ENCODE measurements around the gene LRRC25. TPM values are rescaled to one million over a fixed set of nuclear protein-coding genes. Genes with fewer than 3 reads are reported as not detected.

The LRRC25 gene
- under 1 TPM in 1 of 2 experiments, not detected in 1; 0.12 TPM for total RNA-seq

GRCh38 chr19:18397242-18398202 lies at the start of gene LRRC25:
Gene LRRC25 (minus strand): TSS chr19:18397622. CDS start chr19:18396963, 659 bp downstream.
- peaks cover 22% of the 10 kb centered on the region for H3K27me3 Mint-ChIP-seq
- DNase-seq = peak; percentile 47
- peak; percentile 47 for ATAC-seq
- H3K4me1 Mint-ChIP-seq = peaks cover 25% of the 10 kb centered on the region
- H3K4me3 Mint-ChIP-seq = no peak within 1 kb of the TSS
- CTCF ChIA-PET = interaction anchor here (0.9 to 7.6 kb wide), 4 partner anchors 9 to 54 kb away, joined by 3 to 77 read pairs (median 4); partner anchors contain the start of gene GDF15
- no peak within 1 kb of the TSS for H3K27ac Mint-ChIP-seq
- no peaks in the 10 kb centered on the region for H3K36me3 Mint-ChIP-seq
- no peaks in the 10 kb centered on the region for H3K9me3 Mint-ChIP-seq (ENCODE audit: low read depth)

GRCh38 chr19:18446811-18447359 lies 49.5 kb upstream of the LRRC25 start:
- CTCF ChIA-PET = interaction anchor here (1.3 kb wide), 1 partner anchor 15 kb away, joined by 4 read pairs; no protein-coding TSS in a partner anchor
- H3K4me3 Mint-ChIP-seq = no peak overlapping the region
- H3K27me3 Mint-ChIP-seq = no peaks in the 10 kb centered on the region
- peaks cover 3% of the 10 kb centered on the region for H3K9me3 Mint-ChIP-seq (ENCODE audit: low read depth)
- ATAC-seq (no peak), DNase-seq (no peak)
- peaks cover 9% of the 10 kb centered on the region for H3K4me1 Mint-ChIP-seq
- H3K27ac Mint-ChIP-seq = no peak overlapping the region
- peaks cover 16% of the 10 kb centered on the region for H3K36me3 Mint-ChIP-seq

- CTCF ChIA-PET = interaction anchor here (1.3 kb wide), 1 partner anchor 15 kb away, joined by 4 read pairs; no protein-coding TSS in a partner anchor
- Mint-ChIP-seq H3K27ac (no peak overlapping the region), H3K36me3 (peaks cover 16% of the 10 kb centered on the region)
Measured at GRCh38 chr19:18446145-18446810, 48.9 kb upstream of the LRRC25 start.

GRCh38 chr19:18445262-18445948 lies 48.0 kb upstream of the LRRC25 start:
- ATAC-seq (no peak), DNase-seq (no peak)
- no peak overlapping the region for H3K4me3 Mint-ChIP-seq
- CTCF ChIA-PET = no interaction called here
- H3K27ac Mint-ChIP-seq = no peak overlapping the region
- no peaks in the 10 kb centered on the region for H3K27me3 Mint-ChIP-seq
- peaks cover 15% of the 10 kb centered on the region for H3K36me3 Mint-ChIP-seq
- H3K4me1 Mint-ChIP-seq = peaks cover 7% of the 10 kb centered on the region
- H3K9me3 Mint-ChIP-seq (ENCODE audit: low read depth) = peaks cover 3% of the 10 kb centered on the region

More at GRCh38 chr19:18446145-18446810, 48.9 kb upstream of the LRRC25 start:
- H3K4me1 Mint-ChIP-seq = peaks cover 9% of the 10 kb centered on the region
- peaks cover 3% of the 10 kb centered on the region for H3K9me3 Mint-ChIP-seq (ENCODE audit: low read depth)
- ATAC-seq (no peak), DNase-seq (no peak)
- no peaks in the 10 kb centered on the region for H3K27me3 Mint-ChIP-seq
- H3K4me3 Mint-ChIP-seq = no peak overlapping the region

- H3K27me3 Mint-ChIP-seq = no peaks in the 10 kb centered on the region
- DNase-seq = no peak
- peaks cover 15% of the 10 kb centered on the region for H3K36me3 Mint-ChIP-seq
- H3K27ac Mint-ChIP-seq = no peak overlapping the region
- CTCF ChIA-PET = interaction anchor here (1.1 kb wide), 1 partner anchor 102 kb away, joined by 3 read pairs; no protein-coding TSS in a partner anchor
- no peak for ATAC-seq
- peaks cover 3% of the 10 kb centered on the region for H3K9me3 Mint-ChIP-seq (ENCODE audit: low read depth)
- H3K4me3 Mint-ChIP-seq = no peak overlapping the region
- peaks cover 7% of the 10 kb centered on the region for H3K4me1 Mint-ChIP-seq
Measured at GRCh38 chr19:18444513-18444912, 47.1 kb upstream of the LRRC25 start.

GRCh38 chr19:18443831-18444230 lies 46.4 kb upstream of the LRRC25 start:
- H3K27me3 Mint-ChIP-seq = no peaks in the 10 kb centered on the region
- ATAC-seq (no peak), DNase-seq (no peak)
- no peak overlapping the region for H3K27ac Mint-ChIP-seq
- H3K9me3 Mint-ChIP-seq (ENCODE audit: low read depth) = peaks cover 3% of the 10 kb centered on the region
- peaks cover 11% of the 10 kb centered on the region for H3K4me1 Mint-ChIP-seq
- H3K4me3 Mint-ChIP-seq = no peak overlapping the region
- CTCF ChIA-PET = interaction anchor here (0.6 to 1.1 kb wide), 2 partner anchors 18 to 103 kb away, joined by 3 read pairs; no protein-coding TSS in a partner anchor
- H3K36me3 Mint-ChIP-seq = peaks cover 15% of the 10 kb centered on the region

- Mint-ChIP-seq H3K9me3 (ENCODE audit: low read depth) (peaks cover 3% of the 10 kb centered on the region), H3K4me3 (no peak overlapping the region), H3K4me1 (peaks cover 11% of the 10 kb centered on the region), H3K36me3 (peaks cover 15% of the 10 kb centered on the region), H3K27me3 (no peaks in the 10 kb centered on the region), H3K27ac (peak overlapping the region; percentile 47)
- CTCF ChIA-PET = interaction anchor here (0.6 to 1.0 kb wide), 3 partner anchors 8 to 146 kb away, joined by 3 to 7 read pairs (median 4); no protein-coding TSS in a partner anchor
- DNase-seq = no peak
- ATAC-seq = no peak
Measured at GRCh38 chr19:18443406-18443805, 46.0 kb upstream of the LRRC25 start.

- CTCF ChIA-PET = interaction anchor here (0.9 to 1.0 kb wide), 3 partner anchors 8 to 146 kb away, joined by 3 to 7 read pairs (median 4); partner anchors contain the start of gene SSBP4
- peak overlapping the region; percentile 86 for H3K27ac Mint-ChIP-seq
Measured at GRCh38 chr19:18442941-18443340, 45.5 kb upstream of the LRRC25 start.

GRCh38 chr19:18441804-18442788 lies 44.7 kb upstream of the LRRC25 start:
- CTCF ChIA-PET = interaction anchor here (0.9 to 1.3 kb wide), 4 partner anchors 9 to 147 kb away, joined by 3 to 7 read pairs (median 4); partner anchors contain the start of gene SSBP4
- H3K27me3 Mint-ChIP-seq = no peaks in the 10 kb centered on the region
- no peak for DNase-seq

More at GRCh38 chr19:18442941-18443340, 45.5 kb upstream of the LRRC25 start:
- peaks cover 3% of the 10 kb centered on the region for H3K9me3 Mint-ChIP-seq (ENCODE audit: low read depth)
- no peaks in the 10 kb centered on the region for H3K27me3 Mint-ChIP-seq
- H3K4me1 Mint-ChIP-seq = peaks cover 11% of the 10 kb centered on the region
- ATAC-seq = no peak
- DNase-seq = no peak
- H3K36me3 Mint-ChIP-seq = peaks cover 15% of the 10 kb centered on the region
- no peak overlapping the region for H3K4me3 Mint-ChIP-seq

GRCh38 chr19:18440936-18441803 lies 43.7 kb upstream of the LRRC25 start:
- H3K36me3 Mint-ChIP-seq = peaks cover 15% of the 10 kb centered on the region
- peaks cover 3% of the 10 kb centered on the region for H3K9me3 Mint-ChIP-seq (ENCODE audit: low read depth)
- H3K4me3 Mint-ChIP-seq = no peak overlapping the region
- DNase-seq (no peak), ATAC-seq (no peak)
- CTCF ChIA-PET = interaction anchor here (0.7 to 3.7 kb wide), 10 partner anchors 9 to 148 kb away, joined by 3 to 15 read pairs (median 4); partner anchors contain the start of genes REX1BD and SSBP4
- no peaks in the 10 kb centered on the region for H3K27me3 Mint-ChIP-seq
- peak overlapping the region; percentile 86 for H3K27ac Mint-ChIP-seq
- peaks cover 17% of the 10 kb centered on the region for H3K4me1 Mint-ChIP-seq

More at GRCh38 chr19:18441804-18442788, 44.7 kb upstream of the LRRC25 start:
- H3K4me3 Mint-ChIP-seq = no peak overlapping the region
- H3K9me3 Mint-ChIP-seq (ENCODE audit: low read depth) = peaks cover 3% of the 10 kb centered on the region
- H3K4me1 Mint-ChIP-seq = peaks cover 13% of the 10 kb centered on the region
- peak overlapping the region; percentile 86 for H3K27ac Mint-ChIP-seq
- peak; percentile 11 for ATAC-seq
- H3K36me3 Mint-ChIP-seq = peaks cover 15% of the 10 kb centered on the region

Data from activated CD8-positive, alpha-beta memory T cell treated with anti-CD3 and anti-CD28 coated beads, Interleukin-2, amount 10 ng/mL, durations not matched to agents 7 days and 5 days (primary cell).